IMR-90 (cell line): ENCODE results near the gene EMC1. TPM values are rescaled to one million over a fixed set of nuclear protein-coding genes. Genes with fewer than 3 reads are reported as not detected.
A peak's percentile ranks its signal among the peaks of the same experiment; 100 is the strongest.

Experiments used
- ATAC-seq: fragments of 200-7000 bp; cut with Tn5 transposase; 2 replicates; pipeline ENCODE4 v1.9.1; 2020; ENCODE audit warnings: low read depth, mild to moderate bottlenecking, moderate library complexity
- BruUV-seq: library from RNA; stranded (reverse); fragments of 400-500 nt; replicated peaks from 2 replicates; lab custom pipeline; 2021; lab: Mats Ljungman, UMichigan
- CTCF ChIA-PET: fragments of 300-600 bp; formaldehyde crosslinking; extraction: SDS; loops from one replicate; lab custom pipeline; 2021; ENCODE audit warnings: antibody characterized with exemption; lab: Yijun Ruan, JAX
- POLR2A ChIA-PET: fragments of 300-600 bp; sonication (Branson Sonifier 250); formaldehyde crosslinking; loops from one replicate; lab custom pipeline; 2022; ENCODE audit warnings: antibody characterized with exemption; ENCODE audit not compliant: unreplicated experiment; lab: Charles Lee
- DNase-seq: peaks from one replicate; pipeline ENCODE4 v3.0.0; 2013
- H2AFZ ChIP-seq: replicated peaks from 2 replicates; pipeline ENCODE3; 2013; ENCODE audit warnings: low read length, mild to moderate bottlenecking; ENCODE audit not compliant: poor library complexity
- H2AK5ac ChIP-seq: 2 replicates; pipeline ENCODE4 v1.6.1; 2013; ENCODE audit warnings: low read depth, low read length, inconsistent platforms
- H2AK9ac ChIP-seq: replicated peaks from 2 replicates; pipeline ENCODE3; 2013; ENCODE audit warnings: mild to moderate bottlenecking, low read depth, low read length, moderate library complexity; ENCODE audit not compliant: poor library complexity
- H2BK120ac ChIP-seq: 2 replicates; pipeline ENCODE4 v1.6.1; 2013; ENCODE audit warnings: low read depth, low read length, inconsistent platforms
- H2BK15ac ChIP-seq: 3 replicates; pipeline ENCODE4 v1.6.1; 2013; ENCODE audit warnings: low read depth, low read length, inconsistent platforms
- H2BK20ac ChIP-seq: 2 replicates; pipeline ENCODE4 v1.6.1; 2013; ENCODE audit warnings: low read depth, mild to moderate bottlenecking, inconsistent platforms, low read length, moderate library complexity
- H2BK5ac ChIP-seq: 2 replicates; pipeline ENCODE4 v1.6.1; 2013; ENCODE audit warnings: mild to moderate bottlenecking, low read depth, low read length, inconsistent platforms; ENCODE audit not compliant: poor library complexity, severe bottlenecking
- H3K14ac ChIP-seq: replicated peaks from 2 replicates; pipeline ENCODE4 v1.6.1; 2013; ENCODE audit warnings: low read depth, low read length, inconsistent platforms
- H3K18ac ChIP-seq: 2 replicates; pipeline ENCODE4 v1.6.1; 2013; ENCODE audit warnings: low read depth, low read length, control low read depth
- H3K23ac ChIP-seq: 2 replicates; pipeline ENCODE4 v1.6.1; 2013; ENCODE audit warnings: low read depth, low read length, inconsistent platforms
- H3K27ac ChIP-seq: 2 replicates; pipeline ENCODE4 v1.5.1; 2013; ENCODE audit warnings: mild to moderate bottlenecking, control low read depth, low read length; ENCODE audit not compliant: insufficient read depth
- H3K27me3 ChIP-seq: 2 replicates; pipeline ENCODE4 v1.6.1; 2013; ENCODE audit warnings: low read length; ENCODE audit not compliant: control insufficient read depth, insufficient read depth
- H3K36me3 ChIP-seq: 2 replicates; pipeline ENCODE4 v1.6.1; 2013; ENCODE audit warnings: low read length, mixed read lengths; ENCODE audit not compliant: control insufficient read depth, insufficient read depth
- H3K4ac ChIP-seq: 2 replicates; pipeline ENCODE4 v1.6.1; 2013; ENCODE audit warnings: low read depth, low read length, inconsistent platforms
- H3K4me1 ChIP-seq: 2 replicates; pipeline ENCODE4 v1.6.1; 2013; ENCODE audit warnings: low read length, mixed read lengths; ENCODE audit not compliant: control insufficient read depth, insufficient read depth
- H3K4me2 ChIP-seq: 2 replicates; pipeline ENCODE4 v1.6.1; 2013; ENCODE audit warnings: low read depth, mild to moderate bottlenecking, control low read depth, low read length, moderate library complexity
- H3K4me3 ChIP-seq: 2 replicates; pipeline ENCODE4 v1.5.1; 2013; ENCODE audit warnings: low read depth, mild to moderate bottlenecking, control low read depth, low read length, moderate library complexity; ENCODE audit not compliant: insufficient read depth
- H3K56ac ChIP-seq: 2 replicates; pipeline ENCODE4 v1.6.1; 2013; ENCODE audit warnings: low read length, inconsistent platforms; ENCODE audit not compliant: insufficient read depth; ENCODE audit errors: extremely low read depth
- H3K79me1 ChIP-seq, 2 experiments: 2 replicates each; pipeline ENCODE4 v1.6.1; 2013; ENCODE audit warnings: low read length in 2 of 2, inconsistent platforms in 1 of 2, low read depth in 1 of 2
- H3K9ac ChIP-seq: 2 replicates; pipeline ENCODE4 v1.6.1; 2013; ENCODE audit warnings: low read depth, low read length, control low read depth
- H3K9me1 ChIP-seq: 2 replicates; pipeline ENCODE4 v1.6.1; 2013; ENCODE audit warnings: low read length, inconsistent platforms; ENCODE audit not compliant: insufficient read depth
- H3K9me3 ChIP-seq: 2 replicates; pipeline ENCODE4 v1.6.1; 2013; ENCODE audit warnings: low read length; ENCODE audit not compliant: control insufficient read depth, insufficient read depth
- H4K20me1 ChIP-seq: 2 replicates; pipeline ENCODE4 v1.6.1; 2013; ENCODE audit warnings: low read length, inconsistent platforms; ENCODE audit not compliant: insufficient read depth
- H4K5ac ChIP-seq: 2 replicates; pipeline ENCODE4 v1.6.1; 2013; ENCODE audit warnings: mild to moderate bottlenecking, low read depth, low read length, control low read depth
- H4K8ac ChIP-seq, 2 experiments: 2 replicates each; pipeline ENCODE4 v1.6.1; 2013; ENCODE audit warnings: low read depth in 2 of 2, low read length in 2 of 2, control low read depth in 1 of 2, inconsistent platforms in 1 of 2
- H4K91ac ChIP-seq: 2 replicates; pipeline ENCODE4 v1.6.1; 2013; ENCODE audit warnings: low read depth, low read length, inconsistent platforms; ENCODE audit not compliant: insufficient read depth
- CHD1 ChIP-seq: IDR thresholded peaks from 2 replicates; pipeline ENCODE4 v1.6.1; 2012; ENCODE audit warnings: low read depth, low read length, improper control_type of control experiment
- CTCF ChIP-seq: conservative IDR thresholded peaks from 2 replicates; pipeline ENCODE4 v1.5.1; 2012; ENCODE audit warnings: mild to moderate bottlenecking, low read depth, low read length, improper control_type of control experiment
- ELK1 ChIP-seq: fragments of 150-350 bp; IDR thresholded peaks from 2 replicates; pipeline ENCODE4 v1.6.1; 2016; ENCODE audit warnings: low read depth, mild to moderate bottlenecking, low read length, moderate library complexity, borderline replicate concordance
- MAZ ChIP-seq: IDR thresholded peaks from 2 replicates; pipeline ENCODE4 v1.6.1; 2012; ENCODE audit warnings: low read depth, mild to moderate bottlenecking, low read length, improper control_type of control experiment, moderate library complexity, borderline replicate concordance
- RAD21 ChIP-seq: IDR thresholded peaks from 2 replicates; pipeline ENCODE4 v1.6.1; 2012; ENCODE audit warnings: low read length, improper control_type of control experiment
- RCOR1 ChIP-seq: IDR thresholded peaks from 2 replicates; pipeline ENCODE4 v1.6.1; 2012; ENCODE audit warnings: mild to moderate bottlenecking, low read length, improper control_type of control experiment; ENCODE audit not compliant: insufficient replicate concordance
- USF2 ChIP-seq: fragments of 150-350 bp; IDR thresholded peaks from 2 replicates; pipeline ENCODE4 v1.6.1; 2017; ENCODE audit warnings: mild to moderate bottlenecking, antibody characterized with exemption, low read length, low read depth
- WGBS, 2 experiments: methylation state at CpG; one replicate each; pipeline versions ENCODE4 v1.1.5 to v1.1.7; 2013; ENCODE audit warnings: missing lambda C conversion rate in 2 of 2; ENCODE audit not compliant: insufficient read length in 1 of 2; ENCODE audit errors: extremely low coverage in 2 of 2; 5-methylcytosine and 5-hydroxymethylcytosine counted together
- dilution Hi-C: fragments of 300-500 bp; cut with HindIII; formaldehyde crosslinking; loops from one replicate; pipeline ENCODE4 v1.14.3; 2018; ENCODE audit warnings: low sequenced_read_pairs; ENCODE audit not compliant: unreplicated experiment
- in situ Hi-C: fragments of 300-500 bp; cut with MboI; formaldehyde crosslinking; loops from 3 replicates; pipeline ENCODE4 v1.14.3; 2019; ENCODE audit warnings: low sequenced_read_pairs, inconsistent platforms, mixed read lengths
- intact Hi-C: fragments of 100-400 bp; cut with micrococcal nuclease; formaldehyde crosslinking; loops from 2 replicates; pipeline ENCODE4 v1.10.0; 2022
- polyA plus RNA-seq, 3 experiments: library from polyadenylated mRNA; depleted of rRNA; stranded (reverse); fragments of >200 nt; gene quantifications; 2 replicates each; pipeline ENCODE4 v1.2.3, GENCODE V29; 2012; ENCODE audit warnings: low replicate concordance in 1 of 3
- total RNA-seq: library from RNA; depleted of rRNA; stranded (reverse); fragments of >200 nt; gene quantifications from 2 replicates; pipeline ENCODE4 v1.2.3, GENCODE V29; 2012

Gene EMC1
- total and polyA plus RNA-seq, 2 of the 4 experiments (the other 2 are of a cell fraction) = 65.4 to 114 TPM

GRCh38 chr1:19220991-19221390 lies 30.3 kb downstream of the EMC1 start:
- no peak overlapping the region for H3K27ac ChIP-seq
- peaks cover 26 to 39% of the 10 kb centered on the region in 2 experiments for H3K79me1 ChIP-seq
- no TSS peak for BruUV-seq
- no peak overlapping the region for H3K4me2 ChIP-seq
- H2BK5ac ChIP-seq = no peak overlapping the region
- H3K9ac ChIP-seq = no peak overlapping the region
- POLR2A ChIA-PET = no interaction called here
- H3K56ac ChIP-seq = no peak overlapping the region
- CTCF ChIA-PET = no interaction called here
- H3K9me3 ChIP-seq = no peaks in the 10 kb centered on the region
- in situ Hi-C loops (no loop called here), intact Hi-C loops (no loop called here), dilution Hi-C loops (no loop called here)
- H4K5ac ChIP-seq = no peak overlapping the region
- H3K14ac ChIP-seq = no peak overlapping the region
- H2BK120ac ChIP-seq = no peak overlapping the region
- H3K4me3 ChIP-seq = no peak overlapping the region
- H3K9me1 ChIP-seq = peaks cover 4% of the 10 kb centered on the region; the same call in 1 of the 2 replicates
- no peak overlapping the region for H2AFZ ChIP-seq
- no peak overlapping the region for H2BK20ac ChIP-seq
- no peak overlapping the region for H4K91ac ChIP-seq
- no peak overlapping the region for H3K18ac ChIP-seq
- DNase-seq (peak; percentile 66), ATAC-seq (peak; percentile 76)
- H2AK5ac ChIP-seq = no peak overlapping the region
- no peak overlapping the region for H3K4ac ChIP-seq
- H3K36me3 ChIP-seq = peaks cover 55% of the 10 kb centered on the region
- H4K20me1 ChIP-seq = peaks cover 9% of the 10 kb centered on the region; the same call in 1 of the 2 replicates
- no peaks in the 10 kb centered on the region for H3K27me3 ChIP-seq
- H3K23ac ChIP-seq = no peak overlapping the region
- whole genome bisulfite sequencing, 2 experiments = 100% methylated on average over 3 of the region's 7 CpGs; no CpG with 5 or more reads in 1 of the 2 experiments
- peaks cover 2% of the 10 kb centered on the region; the same call in 1 of the 2 replicates for H3K4me1 ChIP-seq
- H2BK15ac ChIP-seq = no peak overlapping the region
- no peak overlapping the region for H2AK9ac ChIP-seq
- TF ChIP-seq USF2 = no peak
- TF ChIP-seq ELK1 = no peak
- TF ChIP-seq RCOR1 = no peak
- TF ChIP-seq CHD1 = no peak
- no peak for TF ChIP-seq CTCF
- TF ChIP-seq MAZ = peak; percentile 48; the same call in 1 of the 2 replicates
- no peak for TF ChIP-seq RAD21
- no peak overlapping the region for H4K8ac ChIP-seq
